Fibroblast of lung (primary cell): ENCODE results near the gene CACNA2D3. TPM values are rescaled to one million over a fixed set of nuclear protein-coding genes. Genes with fewer than 3 reads are reported as not detected.

Experiments used
- DNase-seq, 2 donors: peaks; one replicate each; pipeline versions ENCODE4 v3.0.0 to v3.0.0-alpha.2; 2010; ENCODE audit warnings: low read depth in 2 of 2
- H2AFZ ChIP-seq: 2 replicates; pipeline ENCODE4 v1.5.1; 2012; ENCODE audit warnings: low read length, control low read depth, inconsistent platforms
- H3K27ac ChIP-seq: 2 replicates; pipeline ENCODE4 v1.5.1; 2011; ENCODE audit warnings: low read length, control low read depth; ENCODE audit not compliant: insufficient read depth
- H3K27me3 ChIP-seq: 2 replicates; pipeline ENCODE4 v1.5.1; 2011; ENCODE audit warnings: mild to moderate bottlenecking, low read length; ENCODE audit not compliant: control insufficient read depth, insufficient read depth
- H3K36me3 ChIP-seq: 2 replicates; pipeline ENCODE4 v1.5.1; 2011; ENCODE audit warnings: low read length; ENCODE audit not compliant: control insufficient read depth, insufficient read depth
- H3K4me1 ChIP-seq: 2 replicates; pipeline ENCODE4 v1.5.1; 2011; ENCODE audit warnings: low read length; ENCODE audit not compliant: control insufficient read depth, insufficient read depth; ENCODE audit errors: extremely low read depth
- H3K4me2 ChIP-seq: 2 replicates; pipeline ENCODE4 v1.5.1; 2011; ENCODE audit warnings: low read length, control low read depth; ENCODE audit not compliant: insufficient read depth; ENCODE audit errors: extremely low read depth
- H3K4me3 ChIP-seq, 4 experiments: fragments of 200-600 bp in 1 of 4; sonication (generic) in 1 of 4; replicated peaks in 1 of 4; 2 replicates each; pipeline ENCODE4 v1.5.1; 2011 to 2016; ENCODE audit warnings: low read length in 4 of 4, low read depth in 3 of 4, mild to moderate bottlenecking in 3 of 4, control low read depth in 2 of 4, inconsistent platforms in 1 of 4, mixed read lengths in 1 of 4; ENCODE audit not compliant: insufficient read depth in 1 of 4; ENCODE audit errors: control extremely low read depth in 1 of 4
- H3K79me2 ChIP-seq: 2 replicates; pipeline ENCODE4 v1.5.1; 2012; ENCODE audit warnings: mild to moderate bottlenecking, low read length, inconsistent platforms; ENCODE audit not compliant: control insufficient read depth, insufficient read depth
- H3K9ac ChIP-seq: 2 replicates; pipeline ENCODE4 v1.5.1; 2011; ENCODE audit warnings: mild to moderate bottlenecking, low read length, control low read depth; ENCODE audit not compliant: insufficient read depth
- H3K9me3 ChIP-seq: 2 replicates; pipeline ENCODE4 v1.5.1; 2012; ENCODE audit warnings: low read depth, low read length; ENCODE audit not compliant: control insufficient read depth, insufficient read depth
- H4K20me1 ChIP-seq: 2 replicates; pipeline ENCODE4 v1.5.1; 2011; ENCODE audit warnings: low read length; ENCODE audit not compliant: control insufficient read depth, insufficient read depth; ENCODE audit errors: extremely low read depth
- CTCF ChIP-seq, 2 donors: IDR thresholded peaks in 1 of 2; conservative IDR thresholded peaks in 1 of 2; 1 replicate in 1 of 2; 2 replicates in 1 of 2; pipeline ENCODE4 v1.5.1; 2011 to 2012; ENCODE audit warnings: low read length in 2 of 2, control low read depth in 1 of 2, inconsistent platforms in 1 of 2, low read depth in 1 of 2, mild to moderate bottlenecking in 1 of 2
- EZH2 ChIP-seq: IDR thresholded peaks from 2 replicates; pipeline ENCODE4 v1.5.1; 2012; ENCODE audit warnings: low read length, control low read depth, mild to moderate bottlenecking; ENCODE audit errors: missing control alignments
- polyA plus RNA-seq, 2 donors: library from polyadenylated mRNA; depleted of rRNA in 1 of 2; stranded (reverse) in 1 of 2; unstranded in 1 of 2; fragments of >200 nt; gene quantifications; 2 replicates each; pipeline ENCODE4 v1.2.1, GENCODE V29; 2011 to 2012; ENCODE audit warnings: missing spikeins in 1 of 2
- total RNA-seq: library from RNA; depleted of rRNA; stranded (reverse); fragments of >200 nt; gene quantifications from 2 replicates; pipeline ENCODE4 v1.2.1, GENCODE V29; 2014

CACNA2D3 gene
- total and polyA plus RNA-seq, 2 donors (not counting 1 experiment from before 2014, with no cell fraction given), result 1.8 to 11.5 TPM

- Histone ChIP-seq H3K4me2 (no peak overlapping the region), H3K4me3 (no peak overlapping the region), H3K27me3 (no peaks in the 10 kb centered on the region), H3K4me1 (no peaks in the 10 kb centered on the region), H3K79me2 (no peaks in the 10 kb centered on the region), H3K9me3 (no peaks in the 10 kb centered on the region), H4K20me1 (no peaks in the 10 kb centered on the region), H3K27ac (no peak overlapping the region), H3K9ac (no peak overlapping the region), H2AFZ (no peak overlapping the region), H3K36me3 (no peaks in the 10 kb centered on the region)
- DNase-seq, result no peak
- no peak for TF ChIP-seq CTCF (conservative IDR thresholded peaks at IDR 0.05 in 1 of 2, IDR thresholded peaks at IDR 0.05 in 1 of 2; ENCODE audit: low read depth in 1 of 2, low read length in 2 of 2)
- TF ChIP-seq EZH2, result no peak
Observed at GRCh38 chr3:54304877-54305276, 182.5 kb downstream of the CACNA2D3 start.

- Histone ChIP-seq H3K36me3 (no peaks in the 10 kb centered on the region), H3K4me2 (no peak overlapping the region), H3K9ac (no peak overlapping the region), H3K4me3 (no peak overlapping the region), H4K20me1 (no peaks in the 10 kb centered on the region), H3K27ac (no peak overlapping the region), H2AFZ (no peak overlapping the region), H3K4me1 (no peaks in the 10 kb centered on the region), H3K79me2 (no peaks in the 10 kb centered on the region), H3K27me3 (no peaks in the 10 kb centered on the region), H3K9me3 (no peaks in the 10 kb centered on the region)
- no peak for TF ChIP-seq EZH2
- no peak for TF ChIP-seq CTCF (conservative IDR thresholded peaks at IDR 0.05 in 1 of 2, IDR thresholded peaks at IDR 0.05 in 1 of 2; ENCODE audit: low read depth in 1 of 2, low read length in 2 of 2)
- no peak for DNase-seq
Observed at GRCh38 chr3:54305409-54306099, 183.2 kb downstream of the CACNA2D3 start.

- Histone ChIP-seq H2AFZ (no peak overlapping the region), H3K4me1 (no peaks in the 10 kb centered on the region), H3K27ac (no peak overlapping the region), H3K4me3 (no peak overlapping the region), H3K36me3 (no peaks in the 10 kb centered on the region), H3K9me3 (no peaks in the 10 kb centered on the region), H3K4me2 (no peak overlapping the region), H4K20me1 (no peaks in the 10 kb centered on the region), H3K79me2 (no peaks in the 10 kb centered on the region), H3K9ac (no peak overlapping the region), H3K27me3 (no peaks in the 10 kb centered on the region)
- peak in 1 of 2 donors; percentile 45 for DNase-seq
- no peak for TF ChIP-seq EZH2
- no peak for TF ChIP-seq CTCF (conservative IDR thresholded peaks at IDR 0.05 in 1 of 2, IDR thresholded peaks at IDR 0.05 in 1 of 2; ENCODE audit: low read depth in 1 of 2, low read length in 2 of 2)
Observed at GRCh38 chr3:54307566-54308180, 185.3 kb downstream of the CACNA2D3 start.
